WI38 (cell line): ENCODE results near the gene MICAL2.

Source experiments
- H3K4me3 ChIP-seq: 2 replicates; pipeline ENCODE4 v1.5.1; 2011; ENCODE audit warnings: low read depth, mild to moderate bottlenecking, control low read depth, low read length
- CTCF ChIP-seq: IDR thresholded peaks from 2 replicates; pipeline ENCODE4 v1.5.1; 2012; ENCODE audit warnings: low read depth, mild to moderate bottlenecking, control low read depth, low read length

Gene MICAL2

GRCh38 chr11:12131943-12132789 lies 21.8 kb downstream of the MICAL2 start:
- no peak overlapping the region for H3K4me3 ChIP-seq
- TF ChIP-seq CTCF: no peak

GRCh38 chr11:12132790-12133145 lies 22.4 kb downstream of the MICAL2 start:
- no peak overlapping the region for H3K4me3 ChIP-seq
- TF ChIP-seq CTCF: no peak

GRCh38 chr11:12133547-12134235 lies 23.3 kb downstream of the MICAL2 start:
- H3K4me3 ChIP-seq: no peak overlapping the region
- no peak for TF ChIP-seq CTCF

GRCh38 chr11:12134236-12134585 lies 23.8 kb downstream of the MICAL2 start:
- no peak overlapping the region for H3K4me3 ChIP-seq
- TF ChIP-seq CTCF: no peak

GRCh38 chr11:12135185-12135584 lies 24.8 kb downstream of the MICAL2 start:
- TF ChIP-seq CTCF: no peak
- no peak overlapping the region for H3K4me3 ChIP-seq

- TF ChIP-seq CTCF: no peak
Measured at GRCh38 chr11:12137005-12137690, 26.8 kb downstream of the MICAL2 start.

More at GRCh38 chr11:12137005-12137690, 26.8 kb downstream of the MICAL2 start:
- H3K4me3 ChIP-seq: no peak overlapping the region
